NCI-H1092 (cell line): ENCODE measurements around the gene FLNA.
A peak's percentile ranks its signal among the peaks of the same experiment; 100 is the strongest.

Source experiments
- DNase-seq: peaks from one replicate; lab custom pipeline; 2025; lab: John Stamatoyannopoulos, UW

Gene FLNA

DNA sequence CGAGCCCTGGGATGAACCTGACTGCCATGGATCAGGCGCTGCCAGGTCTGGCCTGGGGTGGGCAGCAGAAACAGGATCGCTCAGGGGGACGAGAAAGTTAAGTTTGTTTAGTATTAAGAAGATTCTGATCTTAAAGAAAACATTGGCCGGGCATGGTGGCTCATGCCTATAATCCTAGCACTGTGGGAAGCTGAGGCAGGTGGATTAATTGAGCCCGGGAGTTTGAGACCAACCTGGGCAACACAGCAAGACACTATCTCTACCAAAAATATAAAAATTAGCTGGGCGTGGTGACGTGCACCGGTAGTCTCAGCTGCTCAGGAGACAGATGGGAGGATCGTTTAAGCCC, 696 bp upstream of the FLNA start:
- no peak for DNase-seq

DNA sequence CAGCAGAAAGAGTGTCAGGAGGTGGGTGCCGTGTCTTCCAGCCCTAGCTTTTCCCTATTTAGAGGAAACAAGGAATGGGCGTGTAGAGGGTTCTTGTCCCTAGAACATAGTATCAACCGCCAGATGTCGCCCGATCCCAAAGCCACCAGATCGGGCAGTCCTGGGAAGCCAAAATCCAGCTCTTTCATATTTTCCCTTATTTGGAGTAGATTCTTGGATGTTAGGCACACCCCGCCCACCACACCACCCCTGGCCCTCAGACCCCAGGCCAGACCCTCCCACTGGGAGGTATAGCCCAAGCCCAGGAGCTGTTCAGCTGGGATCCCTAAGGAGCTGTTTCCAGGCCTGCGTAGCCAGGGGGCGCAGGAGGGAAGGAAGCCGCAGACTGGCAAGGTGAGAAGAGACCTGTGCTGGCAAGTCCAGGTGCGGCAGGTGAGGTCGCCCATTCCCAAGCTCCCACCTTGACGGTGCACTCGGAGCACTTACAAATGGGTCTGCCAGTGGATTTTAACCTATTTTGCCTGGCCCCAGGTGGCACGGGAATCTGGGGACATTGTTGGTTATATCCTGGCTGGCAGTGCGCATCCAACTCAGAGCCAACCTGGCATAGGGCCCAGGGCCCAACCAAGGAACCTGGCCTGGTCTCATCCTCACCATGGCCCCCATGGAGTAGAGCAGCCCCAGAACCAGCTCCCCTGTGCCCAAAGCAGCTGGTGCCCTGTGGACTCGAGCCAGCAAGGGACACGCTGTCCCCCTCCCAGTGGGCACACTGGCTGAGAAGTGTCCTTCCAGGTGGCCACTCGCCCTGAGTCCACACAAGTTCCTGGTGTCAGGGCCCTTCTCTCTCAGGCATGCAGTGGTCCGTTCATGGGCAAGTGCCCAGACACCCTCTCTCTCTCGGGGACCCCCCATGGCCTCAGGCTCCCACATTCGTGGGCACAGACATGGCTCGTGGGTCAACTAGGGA, 811 bp downstream of the FLNA start:
- DNase-seq: peak; percentile 55

DNA sequence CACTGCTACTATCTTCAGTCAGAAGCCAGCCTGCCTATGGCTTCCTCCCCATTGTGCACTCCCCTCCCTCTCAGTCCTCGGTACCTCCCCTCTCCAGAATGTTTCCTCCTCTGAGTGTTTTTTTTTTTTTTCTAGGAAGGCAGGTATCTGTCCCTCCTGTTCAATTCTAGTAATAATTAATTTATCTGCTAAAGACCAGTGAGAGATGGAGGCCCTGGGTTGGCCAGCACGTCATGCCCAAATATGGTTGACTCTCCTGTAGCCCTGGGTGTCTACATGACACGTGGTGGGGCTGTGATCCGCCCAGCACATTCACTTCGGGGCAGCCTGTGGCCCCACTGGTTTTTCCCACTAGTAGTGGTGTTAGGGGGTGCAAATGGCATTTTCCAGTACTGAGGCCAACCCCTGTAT, 1.8 kb downstream of the FLNA start:
- no peak for DNase-seq

DNA sequence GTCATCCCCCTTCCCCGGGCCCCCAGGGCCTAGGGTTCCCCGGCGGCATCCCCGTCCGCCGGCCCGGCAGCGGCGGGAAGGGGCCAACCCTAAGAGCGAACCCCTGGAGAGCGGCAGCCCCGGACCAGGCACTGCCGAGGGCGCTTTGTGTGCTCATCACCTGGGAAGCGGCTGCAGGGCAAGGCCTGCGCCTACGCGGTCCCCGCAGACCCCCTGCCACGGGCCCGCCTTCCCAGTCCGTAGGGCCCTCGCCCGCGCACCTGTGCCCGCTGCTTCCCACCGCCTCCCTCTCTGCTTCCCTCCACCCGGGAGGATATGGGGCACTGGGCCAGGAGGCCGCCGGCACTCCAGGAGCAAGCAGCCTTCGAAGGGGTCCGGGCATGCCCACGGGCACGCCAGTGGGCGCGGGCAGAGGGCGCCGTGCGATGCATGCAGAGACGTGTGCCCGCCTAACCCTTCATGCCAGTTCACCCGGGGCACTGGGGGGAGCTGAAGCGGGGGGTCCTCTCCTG, 2.6 kb downstream of the FLNA start:
- DNase-seq: no peak

DNA sequence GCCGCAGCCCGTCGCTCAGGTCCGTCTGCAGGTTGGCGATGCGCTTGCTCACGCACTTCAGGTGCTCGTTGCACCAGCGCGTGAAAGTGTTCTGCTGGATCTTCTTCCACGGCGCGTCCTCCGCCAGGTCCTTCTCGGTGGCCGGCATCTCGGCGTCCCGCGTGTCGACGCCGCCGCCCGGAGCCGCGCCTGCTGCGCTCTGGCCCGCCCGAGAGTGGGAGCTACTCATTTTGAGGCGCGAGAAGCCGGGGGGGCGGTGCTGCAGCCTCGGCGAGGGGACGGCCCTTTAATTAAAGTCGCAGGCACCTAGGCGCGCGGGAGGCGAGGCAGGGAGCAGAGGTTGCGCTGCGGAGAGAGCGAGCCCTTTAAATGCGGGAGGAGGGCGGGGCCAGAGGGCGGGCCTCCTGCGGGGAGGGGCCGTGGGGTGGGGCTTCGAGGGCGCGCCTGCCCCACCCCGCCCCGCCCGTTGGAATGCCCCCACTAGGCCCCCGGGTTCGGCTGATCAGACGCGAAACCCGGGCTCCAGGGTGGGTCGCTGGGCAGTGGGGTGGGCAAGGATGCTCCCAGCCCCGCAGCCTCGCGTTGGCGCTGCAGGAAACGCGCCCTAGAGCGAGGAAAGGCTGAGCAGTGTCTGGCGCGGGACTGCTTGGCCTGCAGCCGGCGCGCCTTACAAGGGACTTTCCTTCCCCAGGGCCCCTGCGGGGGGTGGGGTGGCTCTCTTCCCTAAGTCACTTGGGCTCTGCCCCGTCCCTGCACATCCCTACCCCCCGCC, 3.2 kb downstream of the FLNA start:
- DNase-seq: peak; percentile 86

DNA sequence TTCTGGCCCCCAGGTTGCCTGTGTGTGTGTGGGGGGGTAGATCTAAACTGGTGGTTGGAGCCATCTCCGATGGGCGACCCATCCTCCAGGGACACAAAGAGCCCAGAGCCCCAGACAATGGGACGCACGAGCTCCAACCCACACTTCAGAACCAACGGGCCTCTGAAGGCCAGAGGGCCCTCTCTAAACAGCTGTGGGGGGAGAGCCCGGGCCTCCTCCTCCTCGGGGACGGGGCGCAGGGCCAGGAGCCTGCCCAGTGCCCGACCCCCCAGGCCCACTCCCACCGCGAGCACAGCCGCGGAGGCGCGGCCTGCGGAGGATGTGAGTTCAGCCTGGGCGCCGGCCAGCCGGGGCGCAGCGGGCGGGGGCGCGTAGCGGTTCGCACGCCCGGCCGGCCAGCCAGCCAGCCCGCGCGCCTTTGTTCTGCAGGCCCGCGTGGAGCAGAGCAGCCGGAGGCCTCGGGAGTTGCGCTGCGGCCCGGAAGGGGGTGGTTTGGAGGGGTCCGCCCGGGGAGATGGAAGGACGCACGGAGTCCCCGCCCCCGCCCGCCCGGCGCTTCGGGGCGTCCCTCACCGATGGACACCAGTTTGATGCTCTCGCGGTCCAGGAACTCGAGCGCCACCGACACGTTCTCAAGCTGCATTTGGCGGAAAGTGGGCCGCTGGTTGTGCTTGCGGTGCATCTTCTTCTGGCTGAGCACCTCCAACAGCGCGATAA, 4.0 kb downstream of the FLNA start:
- DNase-seq: peak; percentile 32

DNA sequence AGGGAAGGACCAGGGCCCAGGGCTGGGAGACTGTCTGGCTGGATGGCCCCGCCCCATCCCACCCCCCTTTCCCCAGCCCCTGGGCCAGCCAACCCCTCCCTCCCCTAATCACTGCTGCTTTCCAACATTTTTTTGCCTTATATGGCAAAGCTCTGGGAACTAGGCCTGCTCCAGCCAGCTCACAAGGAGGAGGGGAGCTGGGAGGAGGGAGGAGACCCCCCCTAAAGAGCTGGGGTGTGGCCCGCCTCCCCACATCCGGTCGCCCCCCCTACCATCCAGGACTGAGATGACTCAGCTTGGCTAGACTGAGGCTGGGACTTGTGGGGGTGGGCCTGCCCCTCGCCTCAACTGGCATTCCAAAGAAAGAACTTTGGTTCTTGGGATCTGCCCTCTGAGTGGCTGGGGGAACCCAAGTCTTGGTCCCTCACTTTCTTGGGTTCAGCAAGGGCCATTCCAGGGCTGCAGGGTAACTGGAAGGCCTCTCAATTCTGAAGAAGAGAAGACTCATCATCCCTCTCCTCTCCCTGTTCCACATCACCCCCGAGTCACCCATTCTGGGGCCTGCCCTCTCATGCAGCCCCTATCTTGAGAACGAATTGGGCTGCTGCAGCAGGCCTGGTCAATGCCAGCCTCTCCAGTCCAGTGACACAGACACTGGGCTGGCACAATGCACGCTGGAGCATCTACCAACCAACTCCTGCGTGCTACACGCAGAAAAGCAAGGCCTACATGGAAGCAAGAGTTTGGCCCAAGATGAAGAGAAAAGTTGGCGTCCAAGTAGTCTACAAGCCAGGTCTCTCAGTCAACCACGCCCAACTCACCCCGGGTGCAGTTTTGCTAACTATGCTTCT, 4.8 kb downstream of the FLNA start:
- DNase-seq: no peak

DNA sequence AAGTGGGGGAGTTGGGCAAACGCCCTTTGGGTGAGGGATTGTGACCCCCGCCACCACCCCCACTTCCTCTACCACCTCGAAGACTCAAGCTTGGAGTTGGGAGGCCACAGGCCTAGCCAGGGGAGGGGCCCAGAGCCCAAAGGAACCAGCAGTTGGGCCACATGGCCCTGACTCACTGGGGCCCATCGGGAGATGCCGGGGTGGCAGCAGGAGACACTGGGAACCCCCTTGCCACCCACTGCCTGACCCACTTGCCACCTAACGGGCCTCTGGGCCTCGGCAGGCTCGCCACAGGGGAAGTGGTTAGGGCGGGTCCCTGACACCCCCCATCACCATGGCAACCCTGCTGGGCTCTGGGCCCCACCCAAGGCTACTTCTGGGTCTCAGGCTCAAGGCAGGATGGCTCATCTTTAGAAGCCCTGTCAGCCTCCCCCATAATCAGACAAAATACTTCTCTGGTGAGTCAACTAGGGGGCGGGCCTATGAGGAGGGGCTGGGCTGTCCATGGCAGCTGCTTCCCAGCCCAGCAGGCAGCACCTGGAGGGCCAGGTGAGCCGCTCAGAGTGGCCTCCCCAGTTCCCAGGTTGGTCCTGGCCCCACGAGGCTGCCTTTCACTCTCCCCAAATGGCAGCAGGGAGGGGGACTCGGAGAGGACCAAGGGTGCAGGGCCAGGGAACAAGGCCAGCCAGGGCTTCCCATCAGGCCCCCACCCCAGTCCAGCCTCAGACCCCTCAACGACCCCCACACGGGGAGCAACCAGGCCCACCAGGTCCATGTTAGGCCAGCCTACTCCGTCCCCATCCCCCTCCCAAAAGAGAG, 5.6 kb downstream of the FLNA start:
- no peak for DNase-seq

DNA sequence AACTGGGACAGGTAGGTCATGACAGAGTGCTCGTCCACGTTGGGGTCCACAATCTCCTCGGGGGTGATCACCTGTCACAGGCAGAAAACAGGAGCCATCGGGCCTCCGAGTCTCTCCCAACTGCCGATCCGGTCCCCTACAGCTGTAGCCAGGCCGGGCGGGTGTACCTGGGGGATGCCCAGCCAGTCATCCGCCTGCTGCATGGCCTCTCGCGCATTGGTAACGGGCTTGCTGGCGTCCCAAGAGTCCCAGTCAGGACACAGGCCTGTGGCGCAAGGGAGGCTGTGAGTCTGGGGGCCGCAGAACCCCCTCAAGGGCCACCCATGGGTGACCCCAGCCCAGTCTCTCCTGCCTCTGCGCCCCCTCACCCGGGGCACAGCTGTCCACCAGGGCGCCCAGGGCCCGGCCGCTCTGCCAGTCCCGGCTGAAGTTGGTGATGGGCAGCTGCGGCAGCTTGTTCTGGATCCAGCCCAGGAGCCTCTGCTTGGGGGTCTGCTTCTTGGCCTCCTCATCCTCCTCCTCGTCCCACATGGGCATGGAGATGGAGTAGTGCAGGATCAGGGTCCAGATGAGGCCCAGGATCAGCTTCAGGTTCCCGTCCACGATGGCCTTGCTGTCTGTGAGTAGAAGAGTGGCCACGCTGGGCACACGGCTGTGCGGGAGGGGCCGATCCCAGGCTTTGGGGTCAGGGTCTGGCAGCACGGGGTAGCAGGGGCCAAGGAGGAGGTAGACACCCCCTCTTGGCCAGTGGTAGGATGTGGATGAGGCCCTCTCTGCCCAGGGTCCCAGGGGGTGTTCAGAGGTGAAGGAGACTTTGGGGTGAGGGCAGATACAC, 6.7 kb downstream of the FLNA start:
- DNase-seq: no peak

DNA sequence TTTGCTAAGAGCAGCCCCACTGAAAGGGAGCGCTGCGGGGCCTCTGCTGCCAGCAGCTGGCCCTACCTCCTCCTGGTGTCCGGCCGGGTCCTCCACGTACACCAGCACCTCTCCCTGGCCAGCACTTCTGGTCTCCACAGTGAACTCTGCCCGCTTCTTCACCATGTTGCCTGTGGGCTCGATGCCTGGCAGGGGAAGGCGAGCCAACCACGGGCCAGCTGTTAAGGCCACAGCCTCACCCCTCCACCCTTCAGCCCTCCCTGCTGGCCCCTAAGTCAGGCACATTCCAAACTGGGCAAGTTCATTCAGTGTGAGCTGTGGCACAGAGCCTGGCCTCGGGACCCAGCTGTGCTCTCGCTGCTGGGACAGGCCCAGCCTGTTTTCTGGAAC, 7.8 kb downstream of the FLNA start:
- DNase-seq: no peak

DNA sequence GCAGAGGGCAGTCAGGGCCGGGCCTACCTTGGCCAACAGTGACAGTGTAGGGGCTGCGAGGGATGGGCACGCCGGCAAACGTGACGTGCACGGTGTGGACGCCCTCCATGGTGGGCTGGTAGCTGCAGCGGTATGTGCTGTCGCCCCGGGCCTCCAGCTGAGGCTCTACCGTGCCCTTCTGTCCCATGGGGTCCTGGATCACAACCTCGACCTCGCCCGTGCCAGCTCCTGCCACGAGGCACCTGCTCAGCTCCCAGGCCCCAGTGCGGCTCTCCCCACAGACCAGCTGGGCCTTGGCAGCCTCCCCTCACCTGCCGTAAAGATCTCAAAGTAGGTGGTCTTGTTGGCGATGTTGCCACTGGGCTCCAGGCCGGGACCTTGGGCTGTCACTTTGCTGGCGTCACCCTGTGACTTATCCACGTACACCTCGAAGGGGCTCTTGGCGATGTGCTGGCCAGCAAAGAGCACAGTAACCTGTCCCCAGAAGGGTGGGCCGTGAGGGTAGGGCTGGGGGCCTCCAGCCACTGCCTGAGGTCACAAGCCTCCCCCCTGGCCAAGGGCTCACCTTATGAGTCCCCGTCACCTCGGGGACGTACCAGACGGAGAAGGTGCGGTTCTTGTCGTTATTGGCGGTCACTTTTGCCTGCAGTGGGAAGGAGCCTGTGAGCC, 8.3 kb downstream of the FLNA start:
- DNase-seq: no peak

DNA sequence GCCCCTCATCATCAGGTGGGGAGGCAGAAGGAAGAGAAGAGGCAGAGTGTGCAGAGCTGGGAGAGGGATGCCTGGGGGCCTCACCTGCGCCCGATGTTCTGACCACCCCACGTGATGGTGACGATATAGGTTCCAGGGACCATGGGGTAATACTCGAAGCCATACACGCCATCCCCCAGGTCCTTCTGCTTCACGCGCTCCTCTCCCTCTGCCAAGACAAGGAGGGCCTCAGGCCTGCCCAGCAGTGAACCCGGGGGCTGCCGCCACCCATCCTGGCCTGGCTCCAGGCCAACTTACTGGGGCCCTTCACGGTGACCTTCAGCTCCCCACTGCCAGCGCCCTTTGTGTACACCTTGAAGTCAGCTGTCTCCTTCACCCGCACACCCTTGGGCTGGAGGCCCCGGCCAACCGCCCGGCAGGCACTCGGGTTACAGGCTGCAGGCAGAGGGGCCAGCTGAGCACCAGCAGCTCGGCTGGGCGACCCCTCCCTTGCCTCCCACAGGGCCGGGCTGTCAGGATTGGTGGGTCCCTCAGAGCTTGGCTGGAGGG, 9.3 kb downstream of the FLNA start:
- DNase-seq: no peak

DNA sequence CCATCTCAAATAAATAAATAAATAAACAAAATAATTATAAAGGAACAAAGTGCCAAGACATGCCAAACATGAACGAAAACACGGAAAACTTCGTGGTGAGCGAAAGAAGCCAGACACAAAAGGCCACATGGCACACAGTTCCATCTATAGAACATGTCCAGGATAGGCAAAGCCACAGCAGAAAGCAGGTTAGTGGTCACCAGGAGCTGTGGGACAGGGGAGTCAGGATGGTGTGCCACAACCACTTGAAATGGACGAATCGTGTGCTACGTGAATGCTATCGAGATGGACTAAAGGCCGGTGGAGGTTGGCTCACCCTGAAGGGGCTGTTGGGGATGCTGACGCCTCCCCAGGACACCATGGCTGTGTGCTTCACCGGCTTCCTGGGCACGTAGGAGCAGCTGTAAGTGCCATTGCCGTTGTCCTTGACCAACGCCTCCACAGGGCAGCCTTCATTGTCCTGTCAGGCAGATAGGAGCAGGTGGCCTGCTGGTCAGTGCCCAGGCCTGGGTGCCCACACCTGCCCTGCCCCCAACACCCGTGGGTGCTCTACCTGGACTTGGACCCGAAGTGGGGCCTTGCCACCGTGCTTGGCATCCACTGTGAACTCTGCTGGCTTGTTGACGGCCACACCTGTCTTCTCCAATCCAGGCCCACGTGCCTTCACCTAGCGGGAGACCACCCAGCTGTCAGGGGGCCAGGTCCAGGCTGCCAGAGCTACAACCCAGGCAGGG, 10.6 kb downstream of the FLNA start:
- DNase-seq: no peak

DNA sequence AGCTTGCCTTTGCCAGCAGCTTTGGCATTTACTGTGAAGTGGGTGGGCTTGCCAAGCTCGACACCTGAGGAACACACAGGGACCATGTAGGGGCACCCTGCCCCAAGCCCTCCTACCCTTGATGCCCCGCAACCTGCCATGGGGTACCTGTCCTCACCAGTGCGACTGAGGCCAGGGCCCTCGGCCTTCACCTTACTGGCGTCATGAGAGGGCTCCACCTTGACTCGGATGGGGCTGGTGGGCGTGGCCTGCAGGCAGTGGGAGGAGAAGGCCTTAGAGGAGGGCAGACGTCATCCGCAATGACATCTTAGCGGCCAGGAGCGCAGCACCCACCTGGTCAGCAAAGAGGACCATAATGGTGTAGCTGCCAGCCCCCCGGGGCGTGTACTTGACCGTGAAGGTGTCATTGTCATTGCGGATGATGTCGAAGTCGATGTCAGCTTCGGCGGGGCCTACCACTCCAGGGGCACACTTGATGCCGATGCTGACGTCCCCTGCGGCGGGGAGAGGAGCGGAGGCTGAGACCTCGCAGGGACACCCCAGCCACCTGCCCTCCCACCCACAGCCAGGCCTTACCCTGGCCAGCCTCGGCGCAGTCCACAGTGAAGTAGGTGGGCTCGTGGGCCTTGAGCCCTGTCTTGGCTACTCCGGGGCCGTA, 12.2 kb downstream of the FLNA start:
- no peak for DNase-seq

DNA sequence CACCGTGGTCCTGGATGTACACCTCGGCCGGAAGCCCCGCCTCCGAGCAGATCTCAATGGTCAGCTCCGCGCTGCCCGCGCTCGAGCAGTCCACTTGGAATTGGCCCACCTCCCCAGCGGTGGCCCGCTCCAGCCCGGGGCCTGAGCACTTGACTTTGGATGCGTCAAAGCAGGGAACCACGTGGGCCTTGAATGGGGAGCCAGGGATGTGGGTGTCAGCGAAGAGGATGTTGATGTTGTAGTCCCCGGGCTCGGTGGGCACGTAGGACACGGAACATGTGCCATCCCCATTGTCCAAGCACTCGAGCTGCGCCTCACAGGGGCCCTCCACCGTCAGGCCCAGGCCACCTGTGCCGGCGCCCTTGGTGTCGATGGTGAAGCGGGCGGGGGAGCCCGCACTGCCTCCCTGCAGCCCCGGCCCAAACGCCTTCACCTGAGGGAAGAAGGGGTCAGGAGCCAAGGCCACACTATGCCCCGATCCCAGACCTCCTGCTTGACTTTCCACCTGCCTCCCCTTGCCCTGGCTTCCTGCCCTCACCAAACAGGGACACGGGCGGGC, 14.2 kb downstream of the FLNA start:
- DNase-seq: no peak

DNA sequence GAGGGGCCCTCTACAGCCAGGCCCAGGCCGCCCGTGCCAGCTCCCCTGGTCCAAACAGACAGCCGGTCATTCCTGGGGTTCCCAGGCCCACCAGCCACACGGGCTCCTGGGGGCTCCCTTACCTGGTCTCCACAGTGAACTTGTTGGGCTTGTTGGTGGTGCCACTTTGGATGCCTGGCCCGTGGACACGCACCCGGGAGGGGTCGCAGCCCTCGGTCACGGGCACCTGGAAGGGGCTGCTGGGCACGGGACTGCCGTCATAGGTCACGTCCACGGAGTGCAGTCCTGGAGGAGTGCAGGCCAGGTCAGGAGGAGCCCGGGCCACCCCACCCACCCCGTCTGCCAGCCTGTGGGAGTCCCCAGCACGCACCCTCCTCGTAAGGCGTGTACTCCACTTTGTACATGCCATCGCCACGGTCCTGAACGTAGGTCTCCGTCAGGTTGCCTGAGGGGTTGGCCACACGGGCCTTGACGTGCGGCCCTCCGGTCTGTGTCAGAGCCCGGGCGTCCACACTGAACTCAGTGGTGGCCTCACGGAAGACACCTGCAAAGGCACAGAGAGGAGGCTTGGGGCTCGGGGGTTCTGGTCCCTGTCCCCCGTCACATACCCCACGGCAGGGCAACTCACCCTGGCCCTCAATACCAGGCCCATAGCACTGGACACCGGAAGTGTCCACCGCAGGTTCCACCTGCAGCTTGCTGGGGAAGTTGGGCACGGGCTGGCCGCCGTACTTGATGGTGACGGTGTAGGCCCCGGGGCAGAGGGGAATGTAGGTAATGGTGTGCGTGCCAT, 14.9 kb downstream of the FLNA start:
- no peak for DNase-seq
